Stimulated activated CD4-positive, alpha-beta T cell treated with anti-CD3 and anti-CD28 coated beads, Interleukin-4, amount 100 ng/mL, for 24 hours (primary cell): ENCODE results near the gene MEMO1.
"Not testable (repeated sequence)": the region's sequence is repeated elsewhere in the genome, so short reads cannot be mapped to it uniquely, and the experiment has no call there.

Source experiments
- DNase-seq: peaks from one replicate; pipeline ENCODE4 v3.0.0-alpha.2; 2020

MEMO1 gene

GRCh38 chr2:31900156-31900555, 110.7 kb downstream of the MEMO1 start:
- not testable (repeated sequence) for DNase-seq

- not testable (repeated sequence) for DNase-seq
Measured at GRCh38 chr2:31898346-31898745, 112.5 kb downstream of the MEMO1 start.

GRCh38 chr2:31897340-31897739, 113.5 kb downstream of the MEMO1 start:
- not testable (repeated sequence) for DNase-seq

DNA sequence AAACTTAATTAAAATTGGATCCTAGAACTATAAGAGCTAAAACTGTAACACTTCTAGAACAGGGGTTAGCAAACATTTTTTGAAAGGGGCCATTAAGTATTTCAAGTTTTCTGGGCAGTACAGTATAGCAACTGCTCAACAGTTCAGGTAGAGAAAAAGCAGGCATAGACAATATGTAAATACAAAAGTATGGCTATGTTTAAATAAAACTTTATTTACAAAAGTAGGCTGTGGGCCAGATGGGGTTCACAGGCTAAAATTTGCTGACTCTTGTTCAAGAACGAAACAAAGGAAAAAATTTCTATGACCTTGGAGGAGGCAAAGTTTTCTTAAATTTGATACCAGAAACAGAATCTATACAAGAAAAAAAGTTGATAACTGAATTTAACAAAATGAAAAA, 114.5 kb downstream of the MEMO1 start:
- no peak for DNase-seq

GRCh38 chr2:31894656-31895055, 116.2 kb downstream of the MEMO1 start:
- DNase-seq = no peak

GRCh38 chr2:31893094-31893493, 117.7 kb downstream of the MEMO1 start:
- DNase-seq = no peak

DNA sequence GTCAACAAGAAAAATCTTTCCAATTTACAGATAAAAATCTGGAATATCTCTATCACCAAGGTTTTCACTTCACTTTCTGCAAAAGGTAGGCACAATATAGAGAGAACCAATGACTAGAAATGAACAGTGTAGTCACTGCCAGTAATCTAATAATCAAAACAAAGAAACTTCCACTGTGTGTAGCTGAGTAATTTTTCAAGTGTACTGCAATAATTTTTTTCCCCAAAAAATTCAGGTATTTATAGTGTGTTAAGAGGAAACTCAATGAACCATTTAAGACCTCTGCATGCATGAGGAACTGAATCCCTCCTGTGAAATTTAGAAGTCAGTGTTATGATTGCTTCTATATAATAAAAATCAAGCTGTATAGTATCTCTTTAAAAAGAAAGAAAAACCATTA, 121.8 kb downstream of the MEMO1 start:
- DNase-seq = no peak

DNA sequence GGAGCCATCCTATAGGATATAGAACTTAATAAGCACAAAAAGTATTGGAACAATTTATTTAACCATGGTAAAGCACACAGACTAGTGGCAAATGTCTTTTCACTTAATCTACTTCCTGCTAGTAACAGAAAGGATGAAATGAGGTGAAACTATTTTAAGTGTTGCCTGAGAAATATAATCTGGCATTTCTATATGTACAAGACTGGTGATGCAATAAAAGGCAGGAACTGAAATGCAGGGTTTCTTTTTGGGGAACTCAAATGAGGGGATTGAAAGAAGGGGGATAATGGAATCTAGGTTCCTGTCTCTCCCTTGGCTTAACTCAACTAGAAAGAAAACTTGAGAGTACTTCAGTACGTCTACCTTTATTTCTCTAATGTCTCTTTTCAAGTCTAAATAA, 122.3 kb downstream of the MEMO1 start:
- DNase-seq = no peak

GRCh38 chr2:31886700-31887099, 124.1 kb downstream of the MEMO1 start:
- no peak for DNase-seq

DNA sequence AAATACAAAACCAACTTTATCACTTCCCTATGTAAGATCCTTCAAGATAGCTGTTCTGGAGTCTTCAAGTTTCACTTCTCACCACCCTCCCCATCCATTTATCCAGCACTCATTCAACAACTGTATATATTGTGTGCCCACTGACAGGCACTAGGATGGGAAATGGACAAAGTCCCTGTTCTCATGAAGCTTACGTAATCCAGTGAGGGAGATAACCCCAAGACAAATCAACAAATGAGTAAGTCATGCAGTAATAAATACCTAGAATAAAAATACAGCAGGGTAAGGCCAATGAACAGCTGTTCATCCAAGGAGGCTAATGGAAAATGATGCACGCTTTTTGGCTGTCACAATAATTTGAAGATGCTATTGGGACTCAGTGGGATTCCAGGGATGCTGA, 133.8 kb downstream of the MEMO1 start:
- no peak for DNase-seq

GRCh38 chr2:31874071-31874470, 136.7 kb downstream of the MEMO1 start:
- no peak for DNase-seq

- no peak for DNase-seq
Measured at GRCh38 chr2:31865215-31865614, 145.6 kb downstream of the MEMO1 start.

DNA sequence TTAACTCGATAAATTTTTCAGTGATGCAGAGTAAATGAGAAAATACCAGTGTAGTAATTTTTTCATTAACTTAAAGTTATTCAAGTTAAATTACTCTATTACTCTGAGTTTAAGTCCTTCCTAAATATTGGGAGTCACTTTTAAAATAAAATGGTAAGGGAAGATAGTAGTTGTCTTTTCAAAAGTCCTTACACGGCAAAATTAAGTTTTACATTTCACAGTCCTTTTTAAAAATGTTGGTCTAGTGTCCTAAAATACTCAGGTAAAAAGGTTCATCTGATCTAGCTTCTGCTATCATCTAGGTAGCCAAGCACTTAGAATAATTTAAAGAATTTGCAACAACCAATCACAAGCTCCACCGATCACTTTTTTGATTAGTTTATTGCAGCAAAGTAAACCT, 146.9 kb downstream of the MEMO1 start:
- no peak for DNase-seq

DNA sequence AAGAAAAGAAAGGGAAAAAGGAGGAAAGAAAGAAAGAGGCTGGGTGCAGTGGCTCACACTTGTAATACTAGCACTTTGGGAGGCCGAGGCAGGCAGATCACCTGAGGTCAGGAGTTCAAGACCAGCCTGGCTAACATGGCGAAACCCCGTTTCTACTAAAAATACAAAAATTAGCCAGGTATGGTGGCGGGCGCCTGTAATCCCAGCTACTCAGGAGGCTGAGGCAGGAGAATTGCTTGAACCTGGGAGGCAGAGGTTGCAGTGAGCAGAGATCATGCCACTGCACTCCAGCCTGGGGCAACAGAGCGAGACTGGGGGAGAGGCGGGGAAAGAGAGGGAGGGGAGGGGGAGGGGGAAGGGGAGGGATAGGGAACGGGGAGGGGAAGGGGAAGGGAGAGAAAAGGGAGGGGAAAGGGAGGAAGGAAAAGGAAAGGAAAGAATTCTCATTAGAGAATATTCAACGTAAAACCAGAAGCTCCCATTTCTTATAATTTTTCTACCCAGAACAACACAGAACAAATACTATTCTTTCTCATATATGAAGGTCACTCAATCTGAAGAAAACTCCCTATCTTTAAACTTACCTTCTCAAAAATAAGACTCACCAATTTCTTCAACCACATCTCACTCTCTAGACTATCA, 147.7 kb downstream of the MEMO1 start:
- not testable (repeated sequence) for DNase-seq

- no peak for DNase-seq
Measured at GRCh38 chr2:31859959-31860358, 150.8 kb downstream of the MEMO1 start.

DNA sequence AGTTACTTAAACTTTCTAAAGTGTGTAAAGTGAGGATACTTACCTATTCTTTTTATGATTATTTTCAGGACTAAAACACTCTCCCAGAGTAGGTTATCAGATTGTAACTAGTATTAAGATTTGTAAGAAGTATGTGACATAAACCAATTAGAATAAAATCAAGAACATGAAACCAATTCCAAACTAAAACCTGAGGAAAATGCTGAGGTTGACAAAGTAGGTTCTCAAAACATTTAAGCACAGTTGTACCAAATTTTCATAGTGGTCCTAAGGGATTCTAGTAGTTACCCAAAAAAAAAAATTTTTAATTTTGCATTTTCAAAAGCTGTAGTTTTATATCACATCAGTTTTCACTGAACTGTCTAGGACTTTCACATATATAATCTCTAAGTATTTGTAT, 157.3 kb downstream of the MEMO1 start:
- no peak for DNase-seq

DNA sequence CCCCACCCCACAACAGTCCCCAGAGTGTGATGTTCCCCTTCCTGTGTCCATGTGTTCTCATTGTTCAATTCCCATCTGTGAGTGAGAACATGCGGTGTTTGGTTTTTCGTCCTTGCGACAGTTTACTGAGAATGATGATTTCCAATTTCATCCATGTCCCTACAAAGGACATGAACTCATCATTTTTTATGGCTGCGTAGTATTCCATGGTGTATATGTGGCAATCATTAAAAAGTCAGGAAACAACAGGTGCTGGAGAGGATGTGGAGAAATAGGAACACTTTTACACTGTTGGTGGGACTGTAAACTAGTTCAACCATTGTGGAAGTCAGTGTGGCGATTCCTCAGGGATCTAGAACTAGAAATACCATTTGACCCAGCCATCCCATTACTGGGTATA, 168.7 kb downstream of the MEMO1 start:
- not testable (repeated sequence) for DNase-seq

- no peak for DNase-seq
Measured at GRCh38 chr2:31835450-31835849, 175.4 kb downstream of the MEMO1 start.

DNA sequence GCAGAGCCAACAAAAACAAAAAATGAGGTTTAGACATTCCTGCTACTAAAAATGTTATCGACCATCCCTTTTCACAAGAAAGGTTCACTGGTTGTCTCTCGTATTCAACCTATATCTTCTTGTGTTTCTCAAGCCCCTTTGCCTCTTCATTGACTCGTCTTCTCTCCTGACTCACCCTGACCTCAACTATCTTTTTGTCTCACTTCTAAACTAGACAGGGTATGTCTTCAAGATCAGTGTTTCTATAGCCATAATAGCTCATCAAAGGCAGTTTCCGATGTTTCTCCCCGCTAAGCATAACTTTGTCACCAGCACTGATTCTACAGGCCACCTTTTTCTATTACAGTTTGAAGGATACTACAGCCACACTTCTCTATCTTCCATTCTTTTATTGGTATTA, 178.4 kb downstream of the MEMO1 start:
- no peak for DNase-seq

GRCh38 chr2:31831585-31831984, 179.2 kb downstream of the MEMO1 start:
- DNase-seq = no peak

- DNase-seq = no peak
Measured at GRCh38 chr2:31828891-31829290, 181.9 kb downstream of the MEMO1 start.

GRCh38 chr2:31823558-31823957, 187.2 kb downstream of the MEMO1 start:
- no peak for DNase-seq

DNA sequence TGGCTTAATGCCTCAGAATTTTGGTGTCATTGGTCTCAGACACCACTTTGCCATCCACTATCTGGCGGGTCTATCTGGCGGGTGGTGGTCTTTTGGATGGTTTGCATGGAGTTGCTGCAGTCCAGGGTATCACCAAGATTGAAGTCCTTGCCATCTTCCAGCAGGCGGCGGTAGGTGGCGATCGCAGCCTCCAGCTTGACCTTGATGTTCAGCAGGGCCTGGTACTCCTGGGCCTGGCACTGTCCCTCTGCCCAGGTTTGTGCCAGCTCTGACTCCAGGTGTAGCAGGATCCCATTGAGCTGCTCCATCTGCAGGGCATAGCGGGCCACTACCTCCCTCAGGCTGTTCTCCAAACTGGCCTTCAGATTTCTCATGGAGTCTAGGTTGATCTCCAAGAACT, 188.2 kb downstream of the MEMO1 start:
- no peak for DNase-seq
